A549 (cell line): Measurements from ENCODE around the gene NAV2. TPM values are rescaled to one million over a fixed set of nuclear protein-coding genes. Genes with fewer than 3 reads are reported as not detected.

Experiments used
- ATAC-seq, 2 experiments: fragments of 200-7000 bp in 1 of 2; fragments of >200 bp in 1 of 2; cut with Nextera tagmentation in 1 of 2; cut with Tn5 transposase in 1 of 2; 3 replicates each; pipeline versions ENCODE4 v1.8.0 to v1.9.1; 2018 to 2020; ENCODE audit warnings: mild to moderate bottlenecking in 1 of 2, moderate library complexity in 1 of 2
- CTCF ChIA-PET: fragments of 300-600 bp; sonication (Branson Sonifier 250); formaldehyde crosslinking; extraction: SDS; loops from one replicate; lab custom pipeline; 2021; ENCODE audit warnings: antibody characterized with exemption, inconsistent platforms; lab: Yijun Ruan, JAX
- POLR2A ChIA-PET: fragments of 350-600 bp; formaldehyde crosslinking; extraction: SDS; loops from one replicate; lab custom pipeline; 2021; ENCODE audit warnings: antibody characterized with exemption, inconsistent platforms; lab: Yijun Ruan, JAX
- DNase-seq, 2 experiments: peaks; one replicate each; pipeline versions ENCODE4 v3.0.0 to v3.0.0-alpha.2; 2011 to 2016; ENCODE audit warnings: low read depth in 1 of 2, low spot score in 1 of 2
- FAIRE-seq: peaks from 2 replicates; lab custom pipeline; 2011; peaks lifted over from hg19 to GRCh38; lab: Jason Lieb, UNC
- H3K27ac ChIP-seq, 2 experiments: fragments of >200 bp; sonication (Bioruptor Twin); formaldehyde crosslinking; 3 replicates each; pipeline ENCODE4 v1.5.1; 2016 to 2017
- H3K4me1 ChIP-seq: fragments of >200 bp; sonication (Bioruptor Twin); formaldehyde crosslinking; 3 replicates; pipeline ENCODE4 v1.6.1; 2016
- H3K4me2 ChIP-seq: fragments of >200 bp; sonication (Bioruptor Twin); formaldehyde crosslinking; 3 replicates; pipeline ENCODE4 v1.6.1; 2016
- H3K4me3 ChIP-seq: fragments of >200 bp; sonication (Bioruptor Twin); formaldehyde crosslinking; 3 replicates; pipeline ENCODE4 v1.5.1; 2016
- H3K9me3 ChIP-seq: fragments of >200 bp; sonication (Bioruptor Twin); formaldehyde crosslinking; 3 replicates; pipeline ENCODE4 v1.6.1; 2016
- CTCF ChIP-seq: fragments of >200 bp; sonication (Bioruptor Twin); formaldehyde crosslinking; IDR thresholded peaks from 3 replicates; pipeline ENCODE4 v1.5.1; 2016
- EHMT2 ChIP-seq: fragments of 200-600 bp; sonication (generic); IDR thresholded peaks from 2 replicates; pipeline ENCODE4 v1.6.1; 2016; ENCODE audit warnings: antibody characterized with exemption, low read depth, mild to moderate bottlenecking, moderate library complexity
- ELK1 ChIP-seq: fragments of 150-350 bp; IDR thresholded peaks from 2 replicates; pipeline ENCODE4 v1.6.1; 2014; ENCODE audit warnings: low read depth, mild to moderate bottlenecking, low read length
- EP300 ChIP-seq, 2 experiments: fragments of >200 bp; sonication (Bioruptor Twin); formaldehyde crosslinking; IDR thresholded peaks; 2 replicates in 1 of 2; 3 replicates in 1 of 2; pipeline ENCODE4 v1.6.1; 2016 to 2017
- HMGXB4 ChIP-seq: fragments of 250-450 bp; sonication (Bioruptor Pico); IDR thresholded peaks from 2 replicates; pipeline ENCODE4 v1.5.0; 2021; ENCODE audit warnings: mild to moderate bottlenecking, moderate library complexity, borderline replicate concordance
- HOXB13 ChIP-seq: fragments of 250-450 bp; sonication (Bioruptor Pico); IDR thresholded peaks from 2 replicates; pipeline ENCODE4 v1.5.0; 2020; ENCODE audit warnings: low read depth, mild to moderate bottlenecking, moderate library complexity
- HOXB5 ChIP-seq: fragments of 250-450 bp; sonication (Bioruptor Pico); IDR thresholded peaks from 2 replicates; pipeline ENCODE4 v1.5.0; 2020; ENCODE audit warnings: mild to moderate bottlenecking, moderate library complexity
- KDM1A ChIP-seq: fragments of 200-600 bp; sonication (generic); IDR thresholded peaks from 2 replicates; pipeline ENCODE4 v1.6.1; 2016; ENCODE audit warnings: low read depth, mild to moderate bottlenecking
- KDM5A ChIP-seq: fragments of 200-600 bp; sonication (generic); IDR thresholded peaks from 2 replicates; pipeline ENCODE4 v1.6.1; 2016; ENCODE audit warnings: antibody characterized with exemption, mild to moderate bottlenecking
- MAZ ChIP-seq: fragments of 150-350 bp; IDR thresholded peaks from 2 replicates; pipeline ENCODE4 v1.6.1; 2014; ENCODE audit warnings: antibody characterized with exemption, low read depth, low read length, borderline replicate concordance
- MYC ChIP-seq: IDR thresholded peaks from 2 replicates; pipeline ENCODE4 v1.6.1; 2012; ENCODE audit warnings: mild to moderate bottlenecking, inconsistent platforms, low read length, improper control_type of control experiment, borderline replicate concordance
- PHF8 ChIP-seq: fragments of 200-600 bp; sonication (generic); IDR thresholded peaks from 2 replicates; pipeline ENCODE4 v1.6.1; 2016; ENCODE audit warnings: low read depth, mild to moderate bottlenecking, antibody characterized with exemption, moderate library complexity, borderline replicate concordance
- POLR2A ChIP-seq: IDR thresholded peaks from 2 replicates; pipeline ENCODE4 v1.6.1; 2012; ENCODE audit warnings: mild to moderate bottlenecking, low read length
- POLR2AphosphoS2 ChIP-seq: conservative IDR thresholded peaks from 2 replicates; pipeline ENCODE4 v1.6.1; 2012; ENCODE audit warnings: low read length, improper control_type of control experiment, inconsistent platforms
- RCOR1 ChIP-seq: fragments of 150-350 bp; IDR thresholded peaks from 2 replicates; pipeline ENCODE4 v1.6.1; 2014; ENCODE audit warnings: antibody characterized with exemption, low read length, low read depth
- RFX5 ChIP-seq: fragments of 450-650 bp; IDR thresholded peaks from 2 replicates; pipeline ENCODE4 v1.7.1; 2014; ENCODE audit warnings: antibody characterized with exemption, mild to moderate bottlenecking, moderate library complexity
- TP53 ChIP-seq: fragments of 250-450 bp; sonication (Bioruptor Pico); IDR thresholded peaks from 2 replicates; pipeline ENCODE4 v1.5.0; 2021; ENCODE audit warnings: mild to moderate bottlenecking, moderate library complexity
- ZC3H11A ChIP-seq: fragments of 450-650 bp; IDR thresholded peaks from 2 replicates; pipeline ENCODE4 v1.6.1; 2014; ENCODE audit warnings: antibody characterized with exemption, mild to moderate bottlenecking
- ZNF302 ChIP-seq: fragments of 250-450 bp; sonication (Bioruptor Pico); IDR thresholded peaks from 2 replicates; pipeline ENCODE4 v1.9.0; 2021; ENCODE audit warnings: inconsistent platforms, mild to moderate bottlenecking, moderate library complexity
- WGBS: methylation state at CpG from one replicate; pipeline ENCODE4 v1.1.6; 2017; ENCODE audit errors: missing lambda C conversion rate; 5-methylcytosine and 5-hydroxymethylcytosine counted together
- polyA plus RNA-seq, 4 experiments: library from polyadenylated mRNA; depleted of rRNA in 3 of 4; stranded (reverse); fragments of >200 nt; fragmentation: RNase III in 1 of 4; extraction: RNeasy Plus Mini Kit Qiagen cat#74134 plus additional on column Dnase treatment in 1 of 4; gene quantifications; 2 replicates in 3 of 4; 3 replicates in 1 of 4; pipeline ENCODE4 v1.2.3, GENCODE V29; 2011 to 2017

NAV2 gene
- polyA plus RNA-seq, 2 of the 4 experiments (the other 2 are of a cell fraction): 4.9 to 19.8 TPM

- TF ChIP-seq HMGXB4 (CRISPR knock-in tag): no peak
- no peak for TF ChIP-seq PHF8
Observed at GRCh38 chr11:19958204-19958603, 245.6 kb downstream of the NAV2 start (continued).

GRCh38 chr11:19959210-19959609, 246.6 kb downstream of the NAV2 start:
- POLR2A ChIA-PET: no interaction called here

GRCh38 chr11:19959648-19960059, 247.0 kb downstream of the NAV2 start:
- FAIRE-seq (no peak), ATAC-seq (no peak), DNase-seq (no peak)
- ChIA-PET POLR2A (no interaction called here), CTCF (interaction anchor here (0.9 to 3.3 kb wide), 4 partner anchors 8 to 169 kb away, joined by 3 to 10 read pairs (median 6); no protein-coding TSS in a partner anchor)
- Histone ChIP-seq H3K4me3 (no peak overlapping the region), H3K4me2 (no peak overlapping the region), H3K4me1 (peaks cover 10% of the 10 kb centered on the region), H3K9me3 (no peaks in the 10 kb centered on the region), H3K27ac (peak overlapping the region in 1 of 2 experiments; percentile 32; a peak in 1 of 6 replicates)
- no peak for TF ChIP-seq MYC
- no peak for TF ChIP-seq ZC3H11A
- TF ChIP-seq POLR2A: no peak
- no peak for TF ChIP-seq RFX5
- TF ChIP-seq CTCF: no peak
- 95% methylated on average over 10 of the region's 10 CpGs for WGBS

More at GRCh38 chr11:19959210-19959609, 246.6 kb downstream of the NAV2 start:
- FAIRE-seq (no peak), ATAC-seq (no peak), DNase-seq (no peak)
- H3K9me3 ChIP-seq: no peaks in the 10 kb centered on the region
- TF ChIP-seq ELK1: no peak
- no peak for TF ChIP-seq RCOR1
- no peak for TF ChIP-seq KDM1A
- TF ChIP-seq MAZ: no peak
- no peak for TF ChIP-seq EHMT2
- TF ChIP-seq KDM5A: no peak
- no peak for TF ChIP-seq HOXB5 (CRISPR knock-in tag)
- no peak for TF ChIP-seq ZNF302
- no peak for TF ChIP-seq EP300 (IDR thresholded peaks at IDR 0.05)
- TF ChIP-seq POLR2AphosphoS2: no peak
- no peak for TF ChIP-seq TP53 (CRISPR knock-in tag)
- no peak for TF ChIP-seq HOXB13 (CRISPR knock-in tag)
- H3K4me3 ChIP-seq: no peak overlapping the region
- peak overlapping the region; percentile 0 to 32; a peak in 3 of 6 replicates for H3K27ac ChIP-seq
- WGBS: 95% methylated on average over 3 of the region's 3 CpGs
- no peak overlapping the region for H3K4me2 ChIP-seq
- peaks cover 14% of the 10 kb centered on the region for H3K4me1 ChIP-seq
- CTCF ChIA-PET: interaction anchor here (0.8 to 3.3 kb wide), 3 partner anchors 152 to 174 kb away, joined by 3 to 10 read pairs (median 8); no protein-coding TSS in a partner anchor
